HL-60 (cell line): ENCODE data around the gene NOS1AP.

Experiments
- GABPA ChIP-seq: IDR thresholded peaks from 2 replicates; pipeline ENCODE4 v1.6.1; 2012; ENCODE audit warnings: low read depth
- POLR2AphosphoS5 ChIP-seq: IDR thresholded peaks from 2 replicates; pipeline ENCODE4 v1.6.1; 2012; ENCODE audit warnings: low read depth
- TF ChIP-seq, protein P1 (sequence below): IDR thresholded peaks from one replicate; pipeline ENCODE4 v1.5.1; 2011; ENCODE audit warnings: low read length, control low read depth, inconsistent platforms; ENCODE audit not compliant: insufficient read depth
- TF ChIP-seq, protein P2 (sequence below): IDR thresholded peaks from 2 replicates; pipeline ENCODE4 v1.6.1; 2012; ENCODE audit warnings: low read depth; ENCODE audit not compliant: insufficient replicate concordance

DNA sequence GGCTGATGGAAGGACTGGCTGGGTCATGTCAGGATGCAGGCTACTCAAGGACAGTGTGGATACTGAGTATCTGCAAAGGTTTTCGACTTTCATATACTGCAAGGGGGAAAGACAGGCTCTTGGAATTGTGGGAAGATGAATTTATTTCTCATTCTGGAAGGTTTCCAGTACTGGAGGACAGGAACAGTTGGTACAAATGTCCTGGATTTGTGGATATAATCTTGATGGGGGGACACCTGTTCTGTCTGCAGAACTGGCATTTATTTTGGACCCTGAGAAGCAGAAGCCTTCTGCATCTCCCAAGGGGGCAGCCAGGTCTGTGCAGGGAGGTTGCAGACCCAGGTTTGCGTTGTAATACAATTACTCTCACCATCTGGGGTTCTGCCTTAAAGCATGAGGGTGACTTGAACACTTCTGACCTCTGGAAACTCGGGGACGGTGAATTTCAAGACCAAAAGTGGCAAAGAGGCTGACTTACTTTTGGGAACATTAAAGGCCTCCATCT, 65.8 kb downstream of the NOS1AP start:
- TF ChIP-seq POLR2AphosphoS5 = no peak
- TF ChIP-seq, protein P1, sequence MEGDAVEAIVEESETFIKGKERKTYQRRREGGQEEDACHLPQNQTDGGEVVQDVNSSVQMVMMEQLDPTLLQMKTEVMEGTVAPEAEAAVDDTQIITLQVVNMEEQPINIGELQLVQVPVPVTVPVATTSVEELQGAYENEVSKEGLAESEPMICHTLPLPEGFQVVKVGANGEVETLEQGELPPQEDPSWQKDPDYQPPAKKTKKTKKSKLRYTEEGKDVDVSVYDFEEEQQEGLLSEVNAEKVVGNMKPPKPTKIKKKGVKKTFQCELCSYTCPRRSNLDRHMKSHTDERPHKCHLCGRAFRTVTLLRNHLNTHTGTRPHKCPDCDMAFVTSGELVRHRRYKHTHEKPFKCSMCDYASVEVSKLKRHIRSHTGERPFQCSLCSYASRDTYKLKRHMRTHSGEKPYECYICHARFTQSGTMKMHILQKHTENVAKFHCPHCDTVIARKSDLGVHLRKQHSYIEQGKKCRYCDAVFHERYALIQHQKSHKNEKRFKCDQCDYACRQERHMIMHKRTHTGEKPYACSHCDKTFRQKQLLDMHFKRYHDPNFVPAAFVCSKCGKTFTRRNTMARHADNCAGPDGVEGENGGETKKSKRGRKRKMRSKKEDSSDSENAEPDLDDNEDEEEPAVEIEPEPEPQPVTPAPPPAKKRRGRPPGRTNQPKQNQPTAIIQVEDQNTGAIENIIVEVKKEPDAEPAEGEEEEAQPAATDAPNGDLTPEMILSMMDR = no peak
- no peak for TF ChIP-seq GABPA
- TF ChIP-seq, protein P2, sequence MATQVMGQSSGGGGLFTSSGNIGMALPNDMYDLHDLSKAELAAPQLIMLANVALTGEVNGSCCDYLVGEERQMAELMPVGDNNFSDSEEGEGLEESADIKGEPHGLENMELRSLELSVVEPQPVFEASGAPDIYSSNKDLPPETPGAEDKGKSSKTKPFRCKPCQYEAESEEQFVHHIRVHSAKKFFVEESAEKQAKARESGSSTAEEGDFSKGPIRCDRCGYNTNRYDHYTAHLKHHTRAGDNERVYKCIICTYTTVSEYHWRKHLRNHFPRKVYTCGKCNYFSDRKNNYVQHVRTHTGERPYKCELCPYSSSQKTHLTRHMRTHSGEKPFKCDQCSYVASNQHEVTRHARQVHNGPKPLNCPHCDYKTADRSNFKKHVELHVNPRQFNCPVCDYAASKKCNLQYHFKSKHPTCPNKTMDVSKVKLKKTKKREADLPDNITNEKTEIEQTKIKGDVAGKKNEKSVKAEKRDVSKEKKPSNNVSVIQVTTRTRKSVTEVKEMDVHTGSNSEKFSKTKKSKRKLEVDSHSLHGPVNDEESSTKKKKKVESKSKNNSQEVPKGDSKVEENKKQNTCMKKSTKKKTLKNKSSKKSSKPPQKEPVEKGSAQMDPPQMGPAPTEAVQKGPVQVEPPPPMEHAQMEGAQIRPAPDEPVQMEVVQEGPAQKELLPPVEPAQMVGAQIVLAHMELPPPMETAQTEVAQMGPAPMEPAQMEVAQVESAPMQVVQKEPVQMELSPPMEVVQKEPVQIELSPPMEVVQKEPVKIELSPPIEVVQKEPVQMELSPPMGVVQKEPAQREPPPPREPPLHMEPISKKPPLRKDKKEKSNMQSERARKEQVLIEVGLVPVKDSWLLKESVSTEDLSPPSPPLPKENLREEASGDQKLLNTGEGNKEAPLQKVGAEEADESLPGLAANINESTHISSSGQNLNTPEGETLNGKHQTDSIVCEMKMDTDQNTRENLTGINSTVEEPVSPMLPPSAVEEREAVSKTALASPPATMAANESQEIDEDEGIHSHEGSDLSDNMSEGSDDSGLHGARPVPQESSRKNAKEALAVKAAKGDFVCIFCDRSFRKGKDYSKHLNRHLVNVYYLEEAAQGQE = no peak
